LNCAP (cell line): Measurements from ENCODE around the gene ASNSD1.
A peak's percentile ranks its signal among the peaks of the same experiment; 100 is the strongest.

Source experiments
- TF ChIP-seq, protein P1 (sequence below): fragments of 450-650 bp; IDR thresholded peaks from 2 replicates; pipeline ENCODE4 v1.5.1; 2017; ENCODE audit warnings: mild to moderate bottlenecking

The ASNSD1 gene

DNA sequence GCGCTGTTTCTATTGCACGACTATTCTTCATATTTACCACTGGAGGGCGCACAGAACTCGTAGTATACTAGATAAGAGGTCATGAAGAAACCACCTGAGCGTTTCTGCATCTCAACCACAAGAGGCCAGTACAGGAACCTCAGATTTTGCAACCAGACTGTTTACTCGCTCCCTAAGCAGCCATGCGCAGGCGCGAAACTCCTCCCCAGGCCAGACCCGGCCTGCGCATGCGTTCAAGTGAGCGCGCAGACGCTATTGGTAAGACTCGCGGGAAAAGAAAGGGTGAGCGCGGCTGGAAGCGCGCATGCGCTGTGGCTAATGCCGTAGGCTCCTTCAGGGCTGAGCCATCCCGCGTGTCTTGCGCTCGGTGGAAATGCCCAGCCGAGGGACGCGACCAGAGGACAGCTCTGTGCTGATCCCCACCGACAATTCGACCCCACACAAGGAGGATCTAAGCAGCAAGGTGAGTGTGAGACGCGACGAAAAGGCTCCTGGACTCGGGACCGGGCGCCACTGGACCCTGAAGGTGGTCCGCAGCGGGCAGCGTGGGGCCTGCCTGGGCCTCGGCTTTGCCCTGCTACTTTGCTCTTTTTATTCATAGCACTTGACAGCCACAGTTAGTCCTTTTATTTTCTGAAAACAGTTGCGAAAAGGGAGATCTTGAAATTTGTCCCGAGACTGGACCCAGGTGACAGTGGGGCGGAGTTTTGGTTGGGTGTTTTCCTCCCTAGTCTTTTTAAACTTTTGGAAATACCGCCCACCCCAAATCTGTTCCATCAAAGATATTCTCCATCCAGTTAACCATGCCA, at the start of gene ASNSD1:
Gene ASNSD1 (plus strand): TSS at position 312 of the 809 bp plus-strand sequence. CDS start 4,674 bp downstream, outside the sequence.
- TF ChIP-seq, protein P1, sequence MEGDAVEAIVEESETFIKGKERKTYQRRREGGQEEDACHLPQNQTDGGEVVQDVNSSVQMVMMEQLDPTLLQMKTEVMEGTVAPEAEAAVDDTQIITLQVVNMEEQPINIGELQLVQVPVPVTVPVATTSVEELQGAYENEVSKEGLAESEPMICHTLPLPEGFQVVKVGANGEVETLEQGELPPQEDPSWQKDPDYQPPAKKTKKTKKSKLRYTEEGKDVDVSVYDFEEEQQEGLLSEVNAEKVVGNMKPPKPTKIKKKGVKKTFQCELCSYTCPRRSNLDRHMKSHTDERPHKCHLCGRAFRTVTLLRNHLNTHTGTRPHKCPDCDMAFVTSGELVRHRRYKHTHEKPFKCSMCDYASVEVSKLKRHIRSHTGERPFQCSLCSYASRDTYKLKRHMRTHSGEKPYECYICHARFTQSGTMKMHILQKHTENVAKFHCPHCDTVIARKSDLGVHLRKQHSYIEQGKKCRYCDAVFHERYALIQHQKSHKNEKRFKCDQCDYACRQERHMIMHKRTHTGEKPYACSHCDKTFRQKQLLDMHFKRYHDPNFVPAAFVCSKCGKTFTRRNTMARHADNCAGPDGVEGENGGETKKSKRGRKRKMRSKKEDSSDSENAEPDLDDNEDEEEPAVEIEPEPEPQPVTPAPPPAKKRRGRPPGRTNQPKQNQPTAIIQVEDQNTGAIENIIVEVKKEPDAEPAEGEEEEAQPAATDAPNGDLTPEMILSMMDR: peak; percentile 91

DNA sequence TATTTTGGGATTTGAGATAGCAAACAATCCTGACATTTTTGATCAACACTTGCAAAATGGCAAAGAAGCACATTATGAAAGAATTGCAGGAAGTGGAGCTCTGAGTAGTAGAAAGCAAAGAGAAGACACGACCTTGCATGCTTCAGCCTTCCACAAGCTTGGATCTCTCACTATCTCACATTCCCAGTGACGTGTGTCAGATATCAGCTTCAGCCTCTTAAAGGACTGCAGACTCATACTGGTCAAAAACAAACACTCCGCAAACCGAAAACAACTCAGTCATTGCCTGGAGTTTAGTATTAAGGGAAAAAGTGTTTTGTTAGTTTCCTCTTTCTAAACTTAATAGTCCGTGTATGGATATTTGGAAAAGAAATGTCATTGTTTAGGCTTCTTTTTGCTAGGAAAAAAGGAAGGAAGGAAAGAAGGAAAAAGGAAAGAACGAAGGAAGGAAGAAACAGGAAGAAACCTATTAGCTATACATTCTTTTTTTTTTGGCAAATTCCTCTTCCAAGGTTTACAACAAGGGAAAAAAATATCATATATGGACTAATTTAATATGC, 48.1 kb upstream of the ASNSD1 start:
- TF ChIP-seq, protein P1: no peak

- TF ChIP-seq, protein P1: no peak
These were observed 47.4 kb upstream of the ASNSD1 start for GRCh38 chr2:189613650-189614420.

GRCh38 chr2:189614585-189614984, 46.7 kb upstream of the ASNSD1 start:
- TF ChIP-seq, protein P1: no peak

DNA sequence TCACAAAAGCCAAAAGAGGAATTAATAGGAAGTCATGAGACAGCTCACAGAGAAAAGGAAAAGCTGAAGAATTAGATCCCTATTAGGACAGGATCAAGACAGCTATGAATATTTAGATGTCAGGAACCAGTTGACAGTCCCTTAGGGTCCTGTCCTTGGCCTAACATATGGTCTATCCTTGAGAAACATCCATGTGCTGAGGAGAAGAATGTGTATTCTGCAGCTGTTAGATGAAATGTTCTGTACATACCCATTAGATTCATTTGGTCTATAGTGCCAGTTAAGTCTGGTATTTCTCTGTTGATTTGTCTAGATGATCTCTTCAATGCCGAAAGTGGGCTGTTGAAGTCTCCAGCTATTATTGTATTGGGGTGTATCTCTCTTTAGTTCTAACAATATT, 43.1 kb upstream of the ASNSD1 start:
- TF ChIP-seq, protein P1: no peak

GRCh38 chr2:189621781-189622180, 39.5 kb upstream of the ASNSD1 start:
- TF ChIP-seq, protein P1: no peak

GRCh38 chr2:189623049-189623448, 38.2 kb upstream of the ASNSD1 start:
- TF ChIP-seq, protein P1: no peak
